Measurements from ENCODE around the gene ARFIP2. TPM values are rescaled to one million over a fixed set of nuclear protein-coding genes. Genes with fewer than 3 reads are reported as not detected.
A peak's percentile ranks its signal among the peaks of the same experiment; 100 is the strongest.

ARFIP2 gene
- total and polyA plus RNA-seq, 2 of the 8 experiments (the other 6 are each of a cell fraction or from before 2014, with no cell fraction given), result 48.3 to 48.7 TPM

- Histone ChIP-seq H3K4me1 (replicated peaks in 1 of 4; ENCODE audit: control insufficient read depth in 3 of 4, insufficient read depth in 4 of 4, low read length in 3 of 4) (peaks cover 10 to 21% (median 15%) of the 10 kb centered on the region in 4 experiments), H2BK20ac (ENCODE audit: low read length) (no peak overlapping the region), H2BK120ac (replicated peaks; ENCODE audit: low read depth, low read length) (no peak overlapping the region), H3K18ac (ENCODE audit: extremely low read depth, low read length) (no peak overlapping the region), H3K56ac (replicated peaks; ENCODE audit: insufficient read length, low read depth, low read length) (no peak overlapping the region), H3K9ac (replicated peaks in 1 of 4; ENCODE audit: extremely low read depth in 1 of 4, low read depth in 3 of 4, low read length in 3 of 4) (no peak overlapping the region; a peak in 1 of 7 replicates), H2AFZ (ENCODE audit: low read length) (no peak overlapping the region), H3K27me3 (replicated peaks in 1 of 4; ENCODE audit: control insufficient read depth in 3 of 4, extremely low read depth in 1 of 4, insufficient read depth in 3 of 4, low read length in 3 of 4) (no peaks in the 10 kb centered on the region; a peak in 1 of 7 replicates), H3K4ac (replicated peaks; ENCODE audit: insufficient read length, low read depth, low read length) (no peak overlapping the region), H3K79me1 (ENCODE audit: low read depth, low read length) (no peaks in the 10 kb centered on the region), H2BK5ac (ENCODE audit: low read depth, low read length) (no peak overlapping the region), H3K4me2 (ENCODE audit: insufficient read depth in 1 of 2, low read depth in 2 of 2, low read length in 2 of 2) (peak overlapping the region; percentile 80 to 99), H4K20me1 (replicated peaks in 1 of 2; ENCODE audit: control insufficient read depth in 1 of 2, insufficient read depth in 2 of 2, low read length in 2 of 2) (peaks cover 1 to 3% of the 10 kb centered on the region in 2 experiments), H3K14ac (ENCODE audit: insufficient read length) (no peak overlapping the region), H2AK5ac (ENCODE audit: low read depth, low read length) (no peak overlapping the region), H3K23ac (ENCODE audit: insufficient read length) (no peak overlapping the region), H3K23me2 (ENCODE audit: low read depth, low read length) (peaks cover 10% of the 10 kb centered on the region; the same call in 1 of the 2 replicates), H3K9me3 (ENCODE audit: insufficient read depth in 2 of 2, low read depth in 1 of 2, low read length in 1 of 2) (no peaks in the 10 kb centered on the region), H3K27ac (ENCODE audit: low read depth, low read length) (no peak overlapping the region), H3K4me3 (ENCODE audit: extremely low read depth in 1 of 4, insufficient read depth in 2 of 4, low read depth in 3 of 4, low read length in 4 of 4) (peak overlapping the region; percentile 43 to 97 (median 77)), H4K5ac (ENCODE audit: insufficient read length, low read depth, low read length) (no peak overlapping the region), H3K36me3 (ENCODE audit: control insufficient read depth in 2 of 4, insufficient read depth in 4 of 4, low read length in 3 of 4) (peaks cover 9 to 16% (median 12%) of the 10 kb centered on the region in 4 experiments; a peak in 7 of 8 replicates), H3K79me2 (ENCODE audit: control insufficient read depth in 1 of 2, insufficient read depth in 2 of 2, low read length in 2 of 2) (no peaks in the 10 kb centered on the region), H4K8ac (ENCODE audit: extremely low read depth, insufficient read depth, low read length) (no peak overlapping the region), H2BK12ac (ENCODE audit: low read depth, low read length) (no peak overlapping the region), H4K91ac (replicated peaks; ENCODE audit: insufficient read length, low read length) (no peak overlapping the region), H2BK15ac (ENCODE audit: low read length) (no peak overlapping the region)
- 29% methylated on average over 1 of the region's 1 CpG; no CpG with 5 or more reads in 1 of the 2 experiments for WGBS, 2 experiments (ENCODE audit: extremely low coverage in 1 of 2, insufficient coverage in 1 of 2, insufficient read length in 1 of 2, insufficient replicate concordance in 2 of 2, low coverage in 1 of 2, low lambda C conversion rate in 2 of 2, missing lambda C conversion rate in 1 of 2)
- TF ChIP-seq POLR2AphosphoS5 (IDR thresholded peaks at IDR 0.05; ENCODE audit: low read depth, low read length), result no peak
- no peak for TF ChIP-seq RXRA (IDR thresholded peaks at IDR 0.05; ENCODE audit: insufficient read depth, low read depth, low read length)
- TF ChIP-seq E2F6 (IDR thresholded peaks at IDR 0.05), result no peak
- TF ChIP-seq FOSL1 (IDR thresholded peaks at IDR 0.05; ENCODE audit: insufficient read depth, low read depth, low read length), result no peak
- ChIA-PET POLR2A (ENCODE audit: partially characterized antibody) (interaction anchor here (0.8 to 1.7 kb wide), 6 partner anchors 11 to 134 kb away, joined by 3 to 12 read pairs (median 4); partner anchors contain the start of gene DNHD1), CTCF (ENCODE audit: partially characterized antibody) (interaction anchor here (1.1 to 7.0 kb wide), 5 partner anchors 18 to 94 kb away, joined by 3 to 69 read pairs (median 13); no protein-coding TSS in a partner anchor)
- no peak for FAIRE-seq
- no peak for DNase-seq (ENCODE audit: low read depth in 1 of 2, low spot score in 2 of 2)
Measured at GRCh38 chr11:6472934-6473333, 8.2 kb downstream of the ARFIP2 start.
